B cell (primary cell): Measurements from ENCODE around the gene RAB7B. TPM values are rescaled to one million over a fixed set of nuclear protein-coding genes. Genes with fewer than 3 reads are reported as not detected.

Source experiments
- ATAC-seq: fragments of 200-7000 bp; cut with Tn5 transposase; one replicate; pipeline ENCODE4 v1.10.0; 2021; ENCODE audit warnings: low read depth, mild to moderate bottlenecking, moderate number of reproducible peaks, moderate library complexity
- CTCF ChIA-PET: fragments of 350-600 bp; sonication (Branson Sonifier 250); formaldehyde crosslinking; loops from one replicate; lab custom pipeline; 2021; ENCODE audit warnings: antibody characterized with exemption, inconsistent platforms; lab: Charles Lee
- POLR2A ChIA-PET: fragments of 350-600 bp; sonication (Branson Sonifier 250); formaldehyde crosslinking; loops from one replicate; lab custom pipeline; 2021; ENCODE audit warnings: antibody characterized with exemption; lab: Charles Lee
- DNase-seq: peaks from one replicate; pipeline ENCODE4 v3.0.0; 2013
- H2AFZ ChIP-seq: 2 replicates; pipeline ENCODE4 v1.6.1; 2012; ENCODE audit warnings: mild to moderate bottlenecking, low read depth, low read length; ENCODE audit not compliant: insufficient read depth, poor library complexity, severe bottlenecking
- H3K27ac ChIP-seq, 2 donors: 1 replicate in 1 of 2; 2 replicates in 1 of 2; pipeline ENCODE4 v1.5.1; 2012 to 2013; ENCODE audit warnings: low read length in 2 of 2, mild to moderate bottlenecking in 2 of 2, moderate library complexity in 1 of 2
- H3K27me3 ChIP-seq, 4 experiments: fragments of 200-600 bp in 1 of 4; sonication (generic) in 1 of 4; replicated peaks in 1 of 4; 1 replicate in 2 of 4; 2 replicates in 2 of 4; pipeline versions ENCODE4 v1.6.1 to v1.7.0; 2013 to 2016; ENCODE audit warnings: low read length in 3 of 4, mild to moderate bottlenecking in 2 of 4, mixed read lengths in 1 of 4, moderate library complexity in 1 of 4; ENCODE audit not compliant: insufficient read depth in 4 of 4, control insufficient read depth in 3 of 4; ENCODE audit errors: control extremely low read depth in 1 of 4
- H3K36me3 ChIP-seq, 2 experiments: replicated peaks in 1 of 2; 1 replicate in 1 of 2; 2 replicates in 1 of 2; pipeline versions ENCODE4 v1.6.1 to v1.7.1; 2013; ENCODE audit warnings: low read length in 1 of 2; ENCODE audit not compliant: insufficient read depth in 2 of 2, control insufficient read depth in 1 of 2; ENCODE audit errors: control extremely low read depth in 1 of 2, extremely low read depth in 1 of 2
- H3K4me1 ChIP-seq, 2 donors: fragments of 200-600 bp in 1 of 2; sonication (generic) in 1 of 2; 1 replicate in 1 of 2; 2 replicates in 1 of 2; pipeline versions ENCODE4 v1.5.1 to v1.6.1; 2013 to 2017; ENCODE audit warnings: low read length in 2 of 2; ENCODE audit not compliant: control insufficient read depth in 2 of 2, insufficient read depth in 2 of 2
- H3K4me2 ChIP-seq: replicated peaks from 2 replicates; pipeline ENCODE3; 2012; ENCODE audit warnings: mild to moderate bottlenecking, low read depth, low read length; ENCODE audit not compliant: poor library complexity, severe bottlenecking
- H3K4me3 ChIP-seq, 5 experiments: fragments of 200-600 bp in 1 of 5; sonication (generic) in 1 of 5; 1 replicate in 3 of 5; 2 replicates in 2 of 5; pipeline versions ENCODE4 v1.5.1 to v1.7.0; 2011 to 2016; ENCODE audit warnings: low read length in 4 of 5, mild to moderate bottlenecking in 4 of 5, low read depth in 2 of 5, control low read depth in 1 of 5, moderate library complexity in 1 of 5; ENCODE audit not compliant: insufficient read depth in 1 of 5; ENCODE audit errors: control extremely low read depth in 1 of 5, extremely low read depth in 1 of 5
- H3K79me2 ChIP-seq: fragments of 200-600 bp; sonication (generic); one replicate; pipeline ENCODE4 v1.6.0; 2016; ENCODE audit warnings: low read length; ENCODE audit not compliant: control insufficient read depth, insufficient read depth
- H3K9ac ChIP-seq: fragments of 200-600 bp; sonication (generic); 2 replicates; pipeline ENCODE4 v1.6.1; 2017; ENCODE audit warnings: mild to moderate bottlenecking, low read length, moderate library complexity
- H3K9me3 ChIP-seq, 3 donors: one replicate each; pipeline versions ENCODE4 v1.6.1 to v1.7.1; 2013; ENCODE audit warnings: low read length in 2 of 3; ENCODE audit not compliant: control insufficient read depth in 2 of 3, insufficient read depth in 1 of 3; ENCODE audit errors: control extremely low read depth in 1 of 3
- H4K20me1 ChIP-seq: 2 replicates; pipeline ENCODE4 v1.6.0; 2012; ENCODE audit warnings: mild to moderate bottlenecking, low read length; ENCODE audit not compliant: insufficient read depth, control insufficient read depth, poor library complexity, severe bottlenecking
- H3K27ac Mint-ChIP-seq: one replicate; pipeline ENCODE4 v1.8.0; 2021; ENCODE audit warnings: mixed read lengths
- H3K27me3 Mint-ChIP-seq: one replicate; pipeline ENCODE4 v1.8.0; 2021; ENCODE audit warnings: mixed read lengths
- H3K4me1 Mint-ChIP-seq: one replicate; pipeline ENCODE4 v1.8.0; 2021; ENCODE audit warnings: mixed read lengths
- H3K4me3 Mint-ChIP-seq: one replicate; pipeline ENCODE4 v1.8.0; 2021; ENCODE audit warnings: mixed read lengths
- H3K9me3 Mint-ChIP-seq: one replicate; pipeline ENCODE4 v1.8.0; 2022; ENCODE audit warnings: mixed read lengths; ENCODE audit not compliant: insufficient read depth
- EZH2 ChIP-seq: IDR thresholded peaks from 2 replicates; pipeline ENCODE4 v1.6.1; 2012; ENCODE audit warnings: borderline replicate concordance, low read depth, mild to moderate bottlenecking, moderate library complexity, low read length; ENCODE audit not compliant: insufficient read depth, poor library complexity, severe bottlenecking
- WGBS: methylation state at CpG from one replicate; pipeline ENCODE4 v1.1.5; 2013; ENCODE audit warnings: missing lambda C conversion rate; ENCODE audit not compliant: insufficient coverage; 5-methylcytosine and 5-hydroxymethylcytosine counted together
- intact Hi-C: fragments of 100-400 bp; cut with micrococcal nuclease; formaldehyde crosslinking; loops from one replicate; pipeline ENCODE4 v1.10.0; 2022
- polyA plus RNA-seq: library from polyadenylated mRNA; depleted of rRNA; stranded (reverse); fragments of >200 nt; gene quantifications from 2 replicates; pipeline ENCODE4 v1.2.3, GENCODE V29; 2012
- total RNA-seq, 2 donors: library from RNA; stranded (reverse); fragments of 120-200 nt in 1 of 2; gene quantifications; 1 replicate in 1 of 2; 2 replicates in 1 of 2; pipeline versions ENCODE4 v1.2.3 to v1.2.4, GENCODE V29; 2013 to 2022
- TF ChIP-seq, protein P1 (sequence below): fragments of 200-600 bp; IDR thresholded peaks from one replicate; pipeline ENCODE4 v1.8.0; 2022; ENCODE audit warnings: antibody characterized with exemption, mild to moderate bottlenecking

Gene RAB7B
- total and polyA plus RNA-seq, 2 donors (not counting 1 experiment from before 2014, with no cell fraction given): not detected

DNA sequence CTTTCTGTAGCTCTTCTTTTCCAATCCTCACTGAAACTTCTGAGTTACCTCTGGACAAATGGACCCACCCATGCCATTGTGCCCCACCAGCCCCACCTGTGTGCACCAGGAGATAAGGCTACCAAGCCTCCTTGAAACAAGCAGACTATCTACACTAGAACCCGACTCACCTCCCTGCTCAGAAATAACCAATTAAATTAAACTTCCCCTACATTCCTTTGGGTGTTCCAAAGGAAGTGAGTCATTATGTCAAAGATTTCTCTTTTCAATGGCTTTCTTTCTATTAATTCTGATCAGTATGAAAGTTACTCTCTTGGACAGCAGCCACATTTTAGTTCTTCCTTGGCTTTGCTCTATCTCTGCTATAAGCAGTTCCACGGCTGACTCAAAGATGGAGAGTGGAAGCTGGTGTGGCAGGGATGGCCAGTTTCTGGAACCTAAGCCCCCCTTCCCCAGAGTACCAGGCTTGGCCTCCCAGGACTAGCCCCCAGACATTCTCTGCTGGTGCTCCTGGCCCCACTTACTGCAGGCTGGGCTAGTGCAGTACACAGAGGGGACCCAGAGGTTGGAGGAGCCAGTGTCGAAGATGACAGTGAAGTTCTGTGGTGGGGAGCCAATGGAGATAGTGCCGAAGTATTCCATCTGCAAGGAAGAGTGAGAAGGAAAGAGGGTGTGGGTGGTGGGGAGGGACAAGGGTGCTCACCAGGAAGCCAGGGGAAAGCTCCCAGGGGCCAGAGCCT lies 18.6 kb upstream of the RAB7B start:
- H3K4me2 ChIP-seq: no peak overlapping the region
- 84% methylated on average over 2 of the region's 4 CpGs for WGBS

More for the DNA sequence above, 18.6 kb upstream of the RAB7B start:
- no peaks in the 10 kb centered on the region for H3K79me2 ChIP-seq
- H3K4me1 Mint-ChIP-seq: no peaks in the 10 kb centered on the region
- no peak for TF ChIP-seq EZH2
- TF ChIP-seq, protein P1, sequence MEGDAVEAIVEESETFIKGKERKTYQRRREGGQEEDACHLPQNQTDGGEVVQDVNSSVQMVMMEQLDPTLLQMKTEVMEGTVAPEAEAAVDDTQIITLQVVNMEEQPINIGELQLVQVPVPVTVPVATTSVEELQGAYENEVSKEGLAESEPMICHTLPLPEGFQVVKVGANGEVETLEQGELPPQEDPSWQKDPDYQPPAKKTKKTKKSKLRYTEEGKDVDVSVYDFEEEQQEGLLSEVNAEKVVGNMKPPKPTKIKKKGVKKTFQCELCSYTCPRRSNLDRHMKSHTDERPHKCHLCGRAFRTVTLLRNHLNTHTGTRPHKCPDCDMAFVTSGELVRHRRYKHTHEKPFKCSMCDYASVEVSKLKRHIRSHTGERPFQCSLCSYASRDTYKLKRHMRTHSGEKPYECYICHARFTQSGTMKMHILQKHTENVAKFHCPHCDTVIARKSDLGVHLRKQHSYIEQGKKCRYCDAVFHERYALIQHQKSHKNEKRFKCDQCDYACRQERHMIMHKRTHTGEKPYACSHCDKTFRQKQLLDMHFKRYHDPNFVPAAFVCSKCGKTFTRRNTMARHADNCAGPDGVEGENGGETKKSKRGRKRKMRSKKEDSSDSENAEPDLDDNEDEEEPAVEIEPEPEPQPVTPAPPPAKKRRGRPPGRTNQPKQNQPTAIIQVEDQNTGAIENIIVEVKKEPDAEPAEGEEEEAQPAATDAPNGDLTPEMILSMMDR: no peak
- no peaks in the 10 kb centered on the region for H3K9me3 ChIP-seq
- no peak overlapping the region for H3K9ac ChIP-seq
- no peaks in the 10 kb centered on the region for H3K4me1 ChIP-seq
- H4K20me1 ChIP-seq: no peaks in the 10 kb centered on the region
- H3K9me3 Mint-ChIP-seq: no peaks in the 10 kb centered on the region
- H3K27me3 Mint-ChIP-seq: peaks cover 3% of the 10 kb centered on the region
- H3K27me3 ChIP-seq: peaks cover 0 to 3% (median 0%) of the 10 kb centered on the region in 4 experiments
- intact Hi-C loops: no loop called here
- ChIA-PET CTCF (interaction anchor here (0.9 to 1.8 kb wide), 3 partner anchors 9 to 363 kb away, joined by 3 to 13 read pairs (median 3); no protein-coding TSS in a partner anchor), POLR2A (no interaction called here)
- H3K27ac Mint-ChIP-seq: no peak overlapping the region
- no peak for DNase-seq
- no peak overlapping the region for H3K4me3 ChIP-seq
- ATAC-seq: no peak
- H3K36me3 ChIP-seq: no peaks in the 10 kb centered on the region
- H2AFZ ChIP-seq: no peak overlapping the region
- H3K27ac ChIP-seq: no peak overlapping the region
- no peak overlapping the region for H3K4me3 Mint-ChIP-seq
